Neuronal stem cell (in vitro differentiated cells): ENCODE measurements around the gene SF3B4.

ENCODE experiments used
- DNase-seq: peaks from one replicate; pipeline ENCODE4 v3.0.0-alpha.2; 2013; ENCODE audit warnings: low spot score
- H2AFZ ChIP-seq: one replicate; pipeline ENCODE4 v1.6.1; 2013; ENCODE audit warnings: mild to moderate bottlenecking, low read length, inconsistent platforms
- H2AK5ac ChIP-seq: 2 replicates; pipeline ENCODE4 v1.6.1; 2013; ENCODE audit warnings: low read depth, mild to moderate bottlenecking, inconsistent platforms, low read length, moderate library complexity, mixed read lengths
- H2BK120ac ChIP-seq: 2 replicates; pipeline ENCODE4 v1.6.1; 2013; ENCODE audit warnings: low read depth, mild to moderate bottlenecking, inconsistent platforms, low read length, moderate library complexity, mixed read lengths
- H2BK12ac ChIP-seq: one replicate; pipeline ENCODE4 v1.6.1; 2013; ENCODE audit warnings: low read length, inconsistent platforms
- H2BK15ac ChIP-seq: 2 replicates; pipeline ENCODE4 v1.6.1; 2013; ENCODE audit warnings: mild to moderate bottlenecking, low read length, inconsistent platforms, mixed read lengths
- H2BK5ac ChIP-seq: one replicate; pipeline ENCODE4 v1.6.1; 2013; ENCODE audit warnings: inconsistent platforms, mild to moderate bottlenecking, low read length, moderate library complexity
- H3K14ac ChIP-seq: one replicate; pipeline ENCODE4 v1.6.1; 2013; ENCODE audit warnings: low read length, inconsistent platforms
- H3K18ac ChIP-seq: 2 replicates; pipeline ENCODE4 v1.6.1; 2013; ENCODE audit warnings: low read length, inconsistent platforms
- H3K23ac ChIP-seq: 2 replicates; pipeline ENCODE4 v1.6.1; 2013; ENCODE audit warnings: low read depth, mild to moderate bottlenecking, mixed read lengths, low read length, inconsistent platforms; ENCODE audit not compliant: poor library complexity
- H3K27ac ChIP-seq: replicated peaks from 3 replicates; pipeline ENCODE4 v1.5.1; 2013; ENCODE audit warnings: low read length, inconsistent platforms
- H3K27me3 ChIP-seq, 3 experiments: 2 replicates each; pipeline ENCODE4 v1.6.1; 2013; ENCODE audit warnings: low read length in 3 of 3, mild to moderate bottlenecking in 2 of 3, inconsistent platforms in 1 of 3, low read depth in 1 of 3, mixed read lengths in 1 of 3, moderate library complexity in 1 of 3; ENCODE audit not compliant: control insufficient read depth in 3 of 3, insufficient read depth in 3 of 3
- H3K36me3 ChIP-seq, 2 donors: replicated peaks in 1 of 2; 2 replicates each; pipeline ENCODE4 v1.6.1; 2013; ENCODE audit warnings: low read length in 2 of 2; ENCODE audit not compliant: control insufficient read depth in 2 of 2, insufficient read depth in 2 of 2
- H3K4ac ChIP-seq: 2 replicates; pipeline ENCODE4 v1.6.1; 2013; ENCODE audit warnings: inconsistent platforms, mild to moderate bottlenecking, low read length, moderate library complexity
- H3K4me1 ChIP-seq, 2 donors: 1 replicate in 1 of 2; 2 replicates in 1 of 2; pipeline ENCODE4 v1.6.1; 2013; ENCODE audit warnings: low read length in 2 of 2, low read depth in 1 of 2; ENCODE audit not compliant: control insufficient read depth in 2 of 2, insufficient read depth in 1 of 2
- H3K4me2 ChIP-seq: one replicate; pipeline ENCODE4 v1.6.1; 2013; ENCODE audit warnings: mild to moderate bottlenecking, low read length, inconsistent platforms; ENCODE audit not compliant: insufficient read depth, poor library complexity, severe bottlenecking
- H3K4me3 ChIP-seq, 2 donors: 2 replicates each; pipeline ENCODE4 v1.5.1; 2013; ENCODE audit warnings: low read length in 2 of 2, mild to moderate bottlenecking in 2 of 2, inconsistent platforms in 1 of 2, moderate library complexity in 1 of 2
- H3K79me1 ChIP-seq: one replicate; pipeline ENCODE4 v1.6.1; 2013; ENCODE audit warnings: low read depth, mild to moderate bottlenecking, inconsistent platforms, low read length, moderate library complexity
- H3K9ac ChIP-seq: one replicate; pipeline ENCODE4 v1.6.1; 2013; ENCODE audit warnings: mild to moderate bottlenecking, low read depth, low read length, inconsistent platforms; ENCODE audit not compliant: poor library complexity
- H3K9me3 ChIP-seq, 2 donors: replicated peaks in 1 of 2; 2 replicates each; pipeline versions ENCODE3 to v1.6.1; 2013; ENCODE audit warnings: low read length in 2 of 2, mild to moderate bottlenecking in 2 of 2, inconsistent platforms in 1 of 2, low read depth in 1 of 2, mixed read lengths in 1 of 2, moderate library complexity in 1 of 2; ENCODE audit not compliant: control insufficient read depth in 2 of 2, insufficient read depth in 1 of 2
- H4K8ac ChIP-seq: one replicate; pipeline ENCODE4 v1.6.1; 2013; ENCODE audit warnings: low read depth, mild to moderate bottlenecking, inconsistent platforms, low read length, moderate library complexity
- H4K91ac ChIP-seq: one replicate; pipeline ENCODE4 v1.6.1; 2013; ENCODE audit warnings: low read length, low read depth, mild to moderate bottlenecking, inconsistent platforms; ENCODE audit not compliant: poor library complexity
- WGBS, 2 donors: extraction: QIAGEN DNeasy Blood & Tissue Kit; methylation state at CpG; one replicate each; pipeline ENCODE4 v1.1.7; 2013; ENCODE audit warnings: missing lambda C conversion rate in 2 of 2, mixed read lengths in 1 of 2; ENCODE audit not compliant: insufficient read length in 2 of 2, insufficient replicate concordance in 1 of 2; ENCODE audit errors: extremely low coverage in 2 of 2; 5-methylcytosine and 5-hydroxymethylcytosine counted together

SF3B4 gene

GRCh38 chr1:149877211-149877946 lies 50.2 kb downstream of the SF3B4 start:
- Histone ChIP-seq H3K27ac (no peak overlapping the region), H3K4ac (no peak overlapping the region), H3K18ac (no peak overlapping the region), H3K79me1 (no peaks in the 10 kb centered on the region), H3K23ac (no peak overlapping the region), H3K9ac (no peak overlapping the region), H2BK12ac (no peak overlapping the region), H3K4me1 (no peaks in the 10 kb centered on the region), H2BK5ac (no peak overlapping the region), H2BK120ac (no peak overlapping the region), H2AFZ (no peak overlapping the region), H3K4me2 (no peak overlapping the region), H4K8ac (no peak overlapping the region), H3K36me3 (no peaks in the 10 kb centered on the region), H2BK15ac (no peak overlapping the region), H4K91ac (no peak overlapping the region), H3K14ac (no peak overlapping the region), H2AK5ac (no peak overlapping the region), H3K27me3 (no peaks in the 10 kb centered on the region), H3K4me3 (no peak overlapping the region), H3K9me3 (no peaks in the 10 kb centered on the region)
- no CpG with 5 or more reads among the region's 7 CpGs for WGBS, 2 donors
- DNase-seq, result no peak
